Ovary (tissue), 10 donors: ENCODE data around the gene ZNF616. TPM values are rescaled to one million over a fixed set of nuclear protein-coding genes. Genes with fewer than 3 reads are reported as not detected.

Experiments used
- DNase-seq, 5 donors: peaks; one replicate each; pipeline ENCODE4 v3.0.0-alpha.2; 2019 to 2020
- H3K27ac ChIP-seq, 2 donors: fragments of 200-600 bp; one replicate each; pipeline versions ENCODE4 v1.5.1 to v1.8.0; 2019 to 2022
- H3K27me3 ChIP-seq: fragments of 200-600 bp; one replicate; pipeline ENCODE4 v1.8.0; 2022
- H3K36me3 ChIP-seq: fragments of 200-600 bp; sonication (generic); one replicate; pipeline ENCODE4 v1.5.1; 2019
- H3K4me1 ChIP-seq: one replicate; pipeline ENCODE4 v1.8.1; 2013; ENCODE audit warnings: mild to moderate bottlenecking, moderate library complexity; ENCODE audit not compliant: insufficient read depth
- H3K4me3 ChIP-seq: fragments of 200-600 bp; sonication (generic); one replicate; pipeline ENCODE4 v1.5.1; 2017
- H3K9me3 ChIP-seq, 2 donors: fragments of 200-600 bp in 1 of 2; sonication (generic) in 1 of 2; one replicate each; pipeline versions ENCODE4 v1.5.1 to v1.8.1; 2013 to 2019; ENCODE audit warnings: mild to moderate bottlenecking in 1 of 2, moderate library complexity in 1 of 2
- EP300 ChIP-seq: sonication (generic); formaldehyde crosslinking; IDR thresholded peaks from one replicate; pipeline ENCODE4 v1.6.1; 2017; ENCODE audit warnings: antibody characterized with exemption
- POLR2A ChIP-seq: fragments of 450-650 bp; IDR thresholded peaks from one replicate; pipeline ENCODE4 v1.6.1; 2017; ENCODE audit warnings: antibody characterized with exemption, mild to moderate bottlenecking, moderate library complexity
- WGBS, 3 donors: extraction: QIAGEN DNeasy Blood & Tissue Kit in 1 of 3; methylation state at CpG; one replicate each; pipeline versions ENCODE4 v1.1.5 to v1.1.7; 2013 to 2017; 5-methylcytosine and 5-hydroxymethylcytosine counted together
- intact Hi-C, 4 donors: fragments of 100-400 bp; cut with DNase I; formaldehyde crosslinking; loops; one replicate each; pipeline versions ENCODE4 v1.11.0 to v1.15.1; 2022 to 2023
- long read RNA-seq, 3 donors: library from polyadenylated mRNA in 2 of 3; unstranded in 2 of 3; transcript quantifications; one replicate each; pipeline ENCODE4 v2.0.0 and lab custom pipeline, GENCODE V29; 2021 to 2026
- polyA plus RNA-seq, 2 donors: library from polyadenylated mRNA; stranded (reverse); fragments of 200-250 nt in 1 of 2; fragments of 350-450 nt in 1 of 2; fragmentation: Illumina TruSeq in 1 of 2; extraction: RNeasy Lipid Tissue Mini Kit (QIAGEN cat#74804) in 1 of 2; gene quantifications; one replicate each; pipeline ENCODE4 v1.2.3, GENCODE V29; 2013 to 2014
- total RNA-seq, 7 donors: library from RNA; depleted of rRNA in 2 of 7; stranded (reverse); fragments of >200 nt in 2 of 7; fragmentation: NEBNext Ultra II Directional in 3 of 7; extraction: Animal tissue kit (Norgen Biotek cat#: 25700) in 3 of 7; gene quantifications; one replicate each; pipeline versions ENCODE4 v1.1.0 to v1.2.4, GENCODE V29; 2016 to 2023
- TF ChIP-seq, protein P1 (sequence below), 3 donors: fragments of 450-650 bp in 2 of 3; fragments of 200-600 bp in 1 of 3; IDR thresholded peaks; one replicate each; pipeline versions ENCODE4 v1.5.1 to v1.8.0; 2016 to 2022; ENCODE audit warnings: antibody characterized with exemption in 3 of 3, mild to moderate bottlenecking in 1 of 3
- donor health status: DM: no; HTN: no; CAD: no; lungs with moderate emphysema.
- donor health status: DM: no; HTN: no; CAD: no.
- donor health status: Bipolar disorder and iron deficiency.
- donor health status: DM: yes; HTN: yes; CAD: no.
- donor health status: DM: no; HTN: no; CAD: no.
- donor health status: DM: yes; HTN: yes; CAD: no.

Gene ZNF616
- total RNA-seq (10 to 100 TPM in 5 of 7 donors, 1 to 10 TPM in 2; 4.5 to 22.3 (median 14.1) TPM), polyA plus RNA-seq (10 to 100 TPM in 1 of 2 donors, 1 to 10 TPM in 1; 5.1 to 10.3 TPM)
- long read RNA-seq, donor 1, full-length matches to known transcripts: 2 of 4 reads
- long read RNA-seq, donor 1, partial matches to known transcripts: 0 of 4 reads
- long read RNA-seq, donor 1, other reads (novel, unspliced or antisense): 2 of 4 reads
- long read RNA-seq, donor 2, full-length matches to known transcripts: 1 of 1 reads
- long read RNA-seq, donor 2, partial matches to known transcripts: 0 of 1 reads
- long read RNA-seq, donor 2, other reads (novel, unspliced or antisense): 0 of 1 reads
- long read RNA-seq, donor 3, full-length matches to known transcripts: 4 of 6 reads
- long read RNA-seq, donor 3, partial matches to known transcripts: 0 of 6 reads
- long read RNA-seq, donor 3, other reads (novel, unspliced or antisense): 2 of 6 reads

DNA sequence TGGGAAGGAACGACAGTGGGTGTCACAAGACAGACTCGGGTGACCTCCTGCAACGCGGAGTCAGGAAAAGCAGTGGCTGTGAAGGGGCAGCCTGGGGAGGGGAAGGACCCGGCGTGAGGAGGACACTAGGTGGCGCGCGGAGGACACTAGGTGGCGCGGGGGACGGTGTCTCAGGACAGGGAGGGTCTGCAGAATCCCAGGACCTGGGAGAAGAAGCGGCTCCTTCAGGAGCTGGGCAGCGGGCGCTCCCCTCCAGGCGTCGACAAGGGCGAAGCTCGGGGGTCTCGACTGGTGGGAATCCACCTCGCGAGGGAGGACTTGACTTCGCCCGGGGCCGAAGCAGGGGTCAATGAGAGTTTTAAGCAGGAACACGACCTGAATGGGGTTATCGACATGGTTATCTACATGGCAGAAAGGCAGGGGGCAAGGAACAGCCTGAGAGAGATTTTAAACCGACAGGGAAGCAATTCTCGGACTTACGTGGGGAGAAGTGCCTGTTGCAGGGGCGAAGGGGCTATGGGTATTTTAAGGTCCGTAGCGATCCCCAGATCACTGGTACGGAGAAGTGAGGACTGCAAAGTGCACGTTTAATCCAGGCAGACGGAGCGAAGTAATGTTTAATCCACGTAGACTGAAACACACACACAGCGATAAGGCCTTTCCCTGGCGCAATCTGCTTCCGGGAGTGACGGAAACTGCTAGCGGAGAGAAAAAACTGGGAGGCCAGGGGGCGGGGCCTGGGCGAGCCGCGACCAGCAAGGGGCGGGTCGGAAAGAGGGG, at the start of gene ZNF616:
TSS of gene ZNF616 (minus strand) at position 687 of the 780 bp plus-strand sequence. CDS start 9,426 bp downstream, outside the sequence.
- WGBS, 3 donors: 0% methylated on average over 49 of the region's 49 CpGs
- no peaks in the 10 kb centered on the region for H3K27me3 ChIP-seq
- no peaks in the 10 kb centered on the region for H3K9me3 ChIP-seq
- peak within 1 kb of the TSS; percentile 58 to 85 for H3K27ac ChIP-seq
- H3K4me3 ChIP-seq: peak within 1 kb of the TSS; percentile 98
- intact Hi-C loops: loop anchor here in 3 of 4 donors (2.0 to 10.0 kb wide), 3 partner anchors 31 to 99 kb away; partner anchors contain the start of gene ZNF836 (in 1 of the 3)
- peak; percentile 98 to 99 (median 98) for DNase-seq
- no peaks in the 10 kb centered on the region for H3K4me1 ChIP-seq
- TF ChIP-seq EP300 (no peak), POLR2A (peak; percentile 76)
- TF ChIP-seq, protein P1, sequence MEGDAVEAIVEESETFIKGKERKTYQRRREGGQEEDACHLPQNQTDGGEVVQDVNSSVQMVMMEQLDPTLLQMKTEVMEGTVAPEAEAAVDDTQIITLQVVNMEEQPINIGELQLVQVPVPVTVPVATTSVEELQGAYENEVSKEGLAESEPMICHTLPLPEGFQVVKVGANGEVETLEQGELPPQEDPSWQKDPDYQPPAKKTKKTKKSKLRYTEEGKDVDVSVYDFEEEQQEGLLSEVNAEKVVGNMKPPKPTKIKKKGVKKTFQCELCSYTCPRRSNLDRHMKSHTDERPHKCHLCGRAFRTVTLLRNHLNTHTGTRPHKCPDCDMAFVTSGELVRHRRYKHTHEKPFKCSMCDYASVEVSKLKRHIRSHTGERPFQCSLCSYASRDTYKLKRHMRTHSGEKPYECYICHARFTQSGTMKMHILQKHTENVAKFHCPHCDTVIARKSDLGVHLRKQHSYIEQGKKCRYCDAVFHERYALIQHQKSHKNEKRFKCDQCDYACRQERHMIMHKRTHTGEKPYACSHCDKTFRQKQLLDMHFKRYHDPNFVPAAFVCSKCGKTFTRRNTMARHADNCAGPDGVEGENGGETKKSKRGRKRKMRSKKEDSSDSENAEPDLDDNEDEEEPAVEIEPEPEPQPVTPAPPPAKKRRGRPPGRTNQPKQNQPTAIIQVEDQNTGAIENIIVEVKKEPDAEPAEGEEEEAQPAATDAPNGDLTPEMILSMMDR (IDR thresholded peaks at IDR 0.05): peak; percentile 65 to 77 (median 75)
- H3K36me3 ChIP-seq: no peaks in the 10 kb centered on the region

DNA sequence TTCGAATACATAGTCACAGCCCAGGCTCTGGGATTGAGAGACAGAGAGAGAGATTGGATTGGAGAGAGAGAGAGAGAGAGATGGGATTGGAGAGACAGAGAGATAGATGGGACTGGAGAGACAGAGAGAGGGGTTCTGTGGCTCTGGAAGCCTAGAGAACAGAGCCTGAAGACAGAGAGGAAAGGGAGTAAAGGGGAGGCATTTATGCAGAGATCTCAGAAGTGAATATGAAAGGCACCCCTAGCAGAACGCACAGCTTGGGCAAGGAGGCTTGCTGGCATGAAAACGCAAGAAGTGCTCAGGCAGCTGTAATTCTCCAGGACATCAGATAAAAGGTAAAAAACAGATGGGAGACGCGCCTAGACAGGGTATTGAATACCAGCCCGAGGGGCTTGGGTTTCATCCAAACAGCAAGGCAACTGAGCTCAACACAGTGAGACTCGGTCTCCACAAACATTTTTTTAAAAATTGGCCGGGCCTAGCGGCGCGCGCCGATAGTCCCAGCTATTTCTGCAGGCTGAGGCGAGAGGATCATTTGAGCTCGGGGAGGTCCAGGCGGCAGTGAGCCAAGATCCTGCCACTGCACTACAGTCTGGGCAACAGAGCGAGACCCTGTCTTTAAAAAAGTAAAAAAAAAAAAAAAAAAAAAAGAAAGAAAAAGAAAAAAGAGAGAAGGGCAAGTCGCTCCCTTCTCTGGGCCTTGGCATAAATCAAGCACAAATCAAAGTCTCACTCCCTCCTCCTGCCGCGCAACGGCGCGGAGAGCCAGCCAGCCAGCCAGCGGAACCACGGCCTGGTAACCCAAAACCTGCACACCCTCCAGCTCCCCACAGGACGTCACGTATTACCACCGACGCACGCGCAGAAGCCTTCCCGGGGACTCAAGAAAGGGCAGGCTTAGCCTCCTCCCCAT, 49.3 kb upstream of the ZNF616 start:
- Histone ChIP-seq H3K9me3 (no peaks in the 10 kb centered on the region), H3K27me3 (no peaks in the 10 kb centered on the region), H3K36me3 (no peaks in the 10 kb centered on the region), H3K4me3 (peak overlapping the region; percentile 40), H3K27ac (peak overlapping the region; percentile 24 to 83), H3K4me1 (peaks cover 12% of the 10 kb centered on the region)
- TF ChIP-seq EP300 (no peak), POLR2A (peak; percentile 64)
- TF ChIP-seq, protein P1 (IDR thresholded peaks at IDR 0.05): no peak
- DNase-seq: peak in 3 of 5 donors; percentile 85 to 89 (median 87)
- intact Hi-C loops: loop anchor here in 1 of 4 donors (2.0 kb wide), 1 partner anchor 18 kb away; the partner anchor contains the start of gene ZNF836
- 0 to 1% (median 1%) methylated on average over 32 of the region's 32 CpGs for WGBS, 3 donors

DNA sequence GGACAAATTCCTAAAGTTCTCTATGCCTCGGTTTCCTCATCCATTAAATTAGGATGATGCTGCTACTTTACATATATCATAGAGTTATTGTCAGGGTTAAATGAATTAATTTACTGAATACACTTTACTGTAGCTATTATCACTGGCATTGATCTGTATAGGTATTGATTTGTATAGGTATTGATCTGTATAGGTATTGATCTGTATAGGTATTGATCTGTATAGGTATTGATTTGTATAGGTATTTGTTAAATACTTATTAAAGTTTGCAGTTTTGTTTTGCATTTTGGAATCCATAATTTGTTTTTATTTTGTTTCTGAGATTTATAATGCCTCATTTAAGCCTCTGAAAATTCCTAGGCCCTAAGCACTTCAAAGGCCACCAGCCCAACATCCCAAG, 47.7 kb upstream of the ZNF616 start:
- peaks cover 6% of the 10 kb centered on the region for H3K4me1 ChIP-seq
- 88 to 98% (median 95%) methylated on average over 1 of the region's 1 CpG for WGBS, 3 donors
- H3K36me3 ChIP-seq: no peaks in the 10 kb centered on the region
- H3K27me3 ChIP-seq: no peaks in the 10 kb centered on the region
- no peak for DNase-seq
- no peaks in the 10 kb centered on the region for H3K9me3 ChIP-seq
- intact Hi-C loops: no loop called here
- TF ChIP-seq POLR2A (no peak), EP300 (no peak)
- TF ChIP-seq, protein P1 (IDR thresholded peaks at IDR 0.05): no peak
- H3K27ac ChIP-seq: no peak overlapping the region
- no peak overlapping the region for H3K4me3 ChIP-seq
